SK-N-SH (cell line): ENCODE results near the gene KCTD17. TPM values are rescaled to one million over a fixed set of nuclear protein-coding genes. Genes with fewer than 3 reads are reported as not detected.

ENCODE experiments used
- CTCF ChIA-PET: fragments of 300-600, 350-600 bp; formaldehyde crosslinking; extraction: SDS; loops from one replicate; lab custom pipeline; 2021; lab: Yijun Ruan, JAX
- POLR2A ChIA-PET: fragments of 350-600 bp; sonication (Branson Sonifier 250); formaldehyde crosslinking; extraction: SDS; loops from one replicate; lab custom pipeline; 2020; ENCODE audit warnings: antibody characterized with exemption, inconsistent platforms; lab: Yijun Ruan, JAX
- DNase-seq: peaks from one replicate; pipeline ENCODE4 v3.0.0; 2012
- H2AFZ ChIP-seq: fragments of 200-600 bp; sonication (generic); 2 replicates; pipeline ENCODE4 v1.8.1; 2016; ENCODE audit warnings: antibody characterized with exemption, mild to moderate bottlenecking, low read depth
- H3F3A ChIP-seq: fragments of 200-600 bp; sonication (generic); replicated peaks from 2 replicates; pipeline ENCODE3; 2016; ENCODE audit warnings: antibody characterized with exemption, mild to moderate bottlenecking; ENCODE audit not compliant: insufficient read depth
- H3K27ac ChIP-seq, 2 experiments: fragments of 200-500 bp in 1 of 2; fragments of 200-600 bp in 1 of 2; sonication (Bioruptor generic) in 1 of 2; sonication (generic), shearing (Covaris generic) in 1 of 2; 2 replicates each; pipeline versions ENCODE4 v1.5.1 to v1.6.1; 2014 to 2016; ENCODE audit warnings: low read depth in 2 of 2, inconsistent platforms in 1 of 2, low read length in 1 of 2, mild to moderate bottlenecking in 1 of 2, mixed read lengths in 1 of 2
- H3K27me3 ChIP-seq: fragments of 200-600 bp; sonication (generic), shearing (Covaris generic); 2 replicates; pipeline ENCODE4 v1.6.1; 2016; ENCODE audit warnings: mixed run types; ENCODE audit not compliant: insufficient read depth
- H3K36me3 ChIP-seq, 2 experiments: fragments of 200-500 bp in 1 of 2; fragments of 200-600 bp in 1 of 2; sonication (Bioruptor generic) in 1 of 2; sonication (generic) in 1 of 2; replicated peaks in 1 of 2; 2 replicates each; pipeline versions ENCODE3 to v1.5.1; 2014 to 2016; ENCODE audit warnings: low read length in 1 of 2, mild to moderate bottlenecking in 1 of 2; ENCODE audit not compliant: insufficient read depth in 2 of 2, control insufficient read depth in 1 of 2
- H3K4me1 ChIP-seq, 2 experiments: fragments of 200-500 bp in 1 of 2; fragments of 200-600 bp in 1 of 2; sonication (Bioruptor generic) in 1 of 2; sonication (generic), shearing (Covaris generic) in 1 of 2; 2 replicates each; pipeline versions ENCODE4 v1.5.1 to v1.6.1; 2014 to 2016; ENCODE audit warnings: low read depth in 1 of 2, low read length in 1 of 2, mixed run types in 1 of 2; ENCODE audit not compliant: insufficient read depth in 2 of 2, control insufficient read depth in 1 of 2
- H3K4me2 ChIP-seq: fragments of 200-600 bp; sonication (generic), shearing (Covaris generic); 2 replicates; pipeline ENCODE4 v1.6.1; 2017; ENCODE audit warnings: mixed run types
- H3K4me3 ChIP-seq, 2 experiments: fragments of 200-500 bp in 1 of 2; fragments of 200-600 bp in 1 of 2; sonication (Bioruptor generic) in 1 of 2; sonication (generic), shearing (Covaris generic) in 1 of 2; 2 replicates each; pipeline versions ENCODE4 v1.5.1 to v1.8.1; 2014 to 2016; ENCODE audit warnings: low read depth in 2 of 2, inconsistent platforms in 1 of 2, low read length in 1 of 2, mild to moderate bottlenecking in 1 of 2, mixed read lengths in 1 of 2, moderate library complexity in 1 of 2
- H3K79me2 ChIP-seq: fragments of 200-600 bp; sonication (generic); 2 replicates; pipeline ENCODE4 v1.8.1; 2017; ENCODE audit warnings: mild to moderate bottlenecking; ENCODE audit not compliant: insufficient read depth
- H3K9ac ChIP-seq: fragments of 200-600 bp; sonication (generic); 2 replicates; pipeline ENCODE4 v1.6.1; 2017; ENCODE audit warnings: mixed run types
- H3K9me2 ChIP-seq: fragments of 200-600 bp; sonication (generic); 2 replicates; pipeline ENCODE4 v1.6.1; 2017; ENCODE audit warnings: mixed run types
- H3K9me3 ChIP-seq: fragments of 200-600 bp; sonication (generic); 2 replicates; pipeline ENCODE4 v1.6.1; 2017; ENCODE audit warnings: mixed run types, mild to moderate bottlenecking, moderate library complexity
- H4K20me1 ChIP-seq: fragments of 200-600 bp; sonication (generic); 2 replicates; pipeline ENCODE4 v1.6.1; 2017; ENCODE audit warnings: mild to moderate bottlenecking, mixed run types; ENCODE audit not compliant: insufficient read depth
- CHD2 ChIP-seq: fragments of 150-350 bp; IDR thresholded peaks from 2 replicates; pipeline ENCODE4 v1.6.1; 2018; ENCODE audit warnings: low read length; ENCODE audit not compliant: partially characterized antibody
- CTCF ChIP-seq: fragments of 200-600 bp; sonication (generic); IDR thresholded peaks from 2 replicates; pipeline ENCODE4 v1.6.1; 2017; ENCODE audit warnings: antibody characterized with exemption, mild to moderate bottlenecking, moderate library complexity
- EP300 ChIP-seq, 2 experiments: IDR thresholded peaks; 2 replicates each; pipeline versions ENCODE4 v1.4.0 to v1.6.1; 2012; ENCODE audit warnings: borderline replicate concordance in 1 of 2, low read depth in 1 of 2, low read length in 1 of 2
- FOXM1 ChIP-seq: IDR thresholded peaks from 2 replicates; pipeline ENCODE4 v1.4.0; 2012; ENCODE audit warnings: low read depth, mild to moderate bottlenecking
- GATA2 ChIP-seq: sonication (generic); formaldehyde crosslinking; IDR thresholded peaks from 2 replicates; pipeline ENCODE4 v1.5.0; 2020; ENCODE audit warnings: mild to moderate bottlenecking, missing genetic modification reagents
- IRF3 ChIP-seq: fragments of 150-350 bp; IDR thresholded peaks from 2 replicates; pipeline ENCODE4 v1.6.1; 2016; ENCODE audit warnings: mild to moderate bottlenecking, low read depth, low read length
- MEF2A ChIP-seq: IDR thresholded peaks from 2 replicates; pipeline ENCODE4 v1.4.0; 2012; ENCODE audit warnings: low read depth, borderline replicate concordance
- PBX3 ChIP-seq: IDR thresholded peaks from 2 replicates; pipeline ENCODE4; 2012
- RCOR1 ChIP-seq: fragments of 150-350 bp; IDR thresholded peaks from 2 replicates; pipeline ENCODE4 v1.6.1; 2017; ENCODE audit warnings: antibody characterized with exemption, low read length
- SIN3A ChIP-seq: IDR thresholded peaks from 2 replicates; pipeline ENCODE4 v1.6.1; 2012; ENCODE audit warnings: low read depth, mild to moderate bottlenecking, low read length, moderate library complexity, borderline replicate concordance
- TAF1 ChIP-seq: IDR thresholded peaks from 2 replicates; pipeline ENCODE4 v1.6.1; 2012; ENCODE audit warnings: low read depth, mild to moderate bottlenecking, low read length, moderate library complexity, borderline replicate concordance
- TCF12 ChIP-seq: IDR thresholded peaks from 2 replicates; pipeline ENCODE4 v1.4.0; 2012
- TEAD4 ChIP-seq: IDR thresholded peaks from 2 replicates; pipeline ENCODE4 v1.4.0; 2012; ENCODE audit warnings: mild to moderate bottlenecking, borderline replicate concordance; ENCODE audit not compliant: insufficient read depth
- USF2 ChIP-seq: fragments of 150-350 bp; IDR thresholded peaks from 2 replicates; pipeline ENCODE4 v1.6.1; 2017; ENCODE audit warnings: antibody characterized with exemption, low read length, low read depth, borderline replicate concordance
- YY1 ChIP-seq: IDR thresholded peaks from 2 replicates; pipeline ENCODE4 v1.4.0; 2012; ENCODE audit warnings: low read depth, mild to moderate bottlenecking
- WGBS: methylation state at CpG from one replicate; pipeline ENCODE4 v1.1.6; 2017; ENCODE audit warnings: low lambda C conversion rate; 5-methylcytosine and 5-hydroxymethylcytosine counted together
- polyA plus RNA-seq, 3 experiments: library from polyadenylated mRNA; depleted of rRNA; stranded (reverse); fragments of >200 nt; gene quantifications; 2 replicates each; pipeline ENCODE4 v1.2.3, GENCODE V29; 2012

KCTD17 gene
- polyA plus RNA-seq, 1 of the 3 experiments (the other 2 are of a cell fraction) = 57.8 TPM

- Histone ChIP-seq H3K4me1 (peaks cover 0 to 7% of the 10 kb centered on the region in 2 experiments; a peak in 1 of 4 replicates), H3F3A (no peaks in the 10 kb centered on the region), H3K79me2 (no peaks in the 10 kb centered on the region), H3K27ac (no peak overlapping the region), H3K36me3 (no peaks in the 10 kb centered on the region), H3K4me3 (no peak overlapping the region), H3K9me3 (no peaks in the 10 kb centered on the region), H4K20me1 (no peaks in the 10 kb centered on the region), H3K27me3 (no peaks in the 10 kb centered on the region), H3K9me2 (no peaks in the 10 kb centered on the region), H2AFZ (no peak overlapping the region), H3K9ac (no peak overlapping the region), H3K4me2 (no peak overlapping the region)
- ChIA-PET POLR2A (no interaction called here), CTCF (interaction anchor here (1.0 to 1.1 kb wide), 2 partner anchors 11 to 110 kb away, joined by 3 read pairs; no protein-coding TSS in a partner anchor)
- TF ChIP-seq CHD2 = no peak
- TF ChIP-seq SIN3A = no peak
- no peak for TF ChIP-seq TCF12
- no peak for TF ChIP-seq EP300 (IDR thresholded peaks at IDR 0.05; ENCODE audit: borderline replicate concordance in 1 of 2, low read depth in 1 of 2, low read length in 1 of 2)
- no peak for TF ChIP-seq MEF2A
- TF ChIP-seq TEAD4 = no peak
- TF ChIP-seq RCOR1 = no peak
- no peak for TF ChIP-seq PBX3
- no peak for TF ChIP-seq USF2
- TF ChIP-seq CTCF = no peak
- no peak for DNase-seq
- 50% methylated on average over 12 of the region's 17 CpGs for WGBS
These were observed 37.3 kb downstream of the KCTD17 start for GRCh38 chr22:37088750-37089408.

- CTCF ChIA-PET = interaction anchor here (0.9 to 1.0 kb wide), 2 partner anchors 11 kb away, joined by 3 to 4 read pairs; no protein-coding TSS in a partner anchor
These were observed 37.9 kb downstream of the KCTD17 start for GRCh38 chr22:37089434-37089833.

More at GRCh38 chr22:37089434-37089833, 37.9 kb downstream of the KCTD17 start:
- no peak overlapping the region for H3K27ac ChIP-seq
- H3K4me3 ChIP-seq = no peak overlapping the region
- TF ChIP-seq TAF1 = no peak
- TF ChIP-seq CTCF = no peak
- TF ChIP-seq YY1 = no peak
- no peak for TF ChIP-seq PBX3
- TF ChIP-seq IRF3 = no peak
- TF ChIP-seq GATA2 (CRISPR knock-in tag) = no peak
- TF ChIP-seq FOXM1 = no peak
- peaks cover 0 to 7% of the 10 kb centered on the region in 2 experiments; a peak in 1 of 4 replicates for H3K4me1 ChIP-seq
- no peaks in the 10 kb centered on the region for H3K36me3 ChIP-seq
- no peaks in the 10 kb centered on the region for H3K9me3 ChIP-seq
- no peaks in the 10 kb centered on the region for H4K20me1 ChIP-seq
- WGBS = 76% methylated on average over 10 of the region's 12 CpGs
- H3F3A ChIP-seq = no peaks in the 10 kb centered on the region
- no peak overlapping the region for H2AFZ ChIP-seq
- POLR2A ChIA-PET = no interaction called here
- DNase-seq = no peak
- no peak overlapping the region for H3K9ac ChIP-seq
- no peaks in the 10 kb centered on the region for H3K9me2 ChIP-seq
- no peaks in the 10 kb centered on the region for H3K27me3 ChIP-seq
- no peaks in the 10 kb centered on the region for H3K79me2 ChIP-seq
- H3K4me2 ChIP-seq = no peak overlapping the region
